Measurements from ENCODE around the gene DLGAP1. TPM values are rescaled to one million over a fixed set of nuclear protein-coding genes. Genes with fewer than 3 reads are reported as not detected.

DLGAP1 gene
- total and polyA plus RNA-seq, 4 donors: 0.06 to 1.2 (median 0.17) TPM; not detected in 1

GRCh38 chr18:3973191-3973850 lies 481.8 kb downstream of the DLGAP1 start:
- WGBS: 81% methylated on average over 5 of the region's 5 CpGs
- peaks cover 0 to 6% (median under 1%) of the 10 kb centered on the region in 4 donors for H3K9me3 ChIP-seq (ENCODE audit: control insufficient read depth in 4 of 4, low read length in 3 of 4)
- H3K27ac ChIP-seq (ENCODE audit: low read depth in 1 of 2, low read length in 2 of 2): no peak overlapping the region
- no peaks in the 10 kb centered on the region for H3K27me3 ChIP-seq (ENCODE audit: control insufficient read depth in 4 of 4, insufficient read depth in 4 of 4, low read length in 3 of 4)
- H3K36me3 ChIP-seq (ENCODE audit: control insufficient read depth in 4 of 4, insufficient read depth in 3 of 4, low read depth in 1 of 4, low read length in 3 of 4): no peaks in the 10 kb centered on the region
- H3K9ac ChIP-seq (ENCODE audit: low read depth in 1 of 2, low read length in 2 of 2): no peak overlapping the region
- no peak for TF ChIP-seq FOXA2 (IDR thresholded peaks at IDR 0.05)
- TF ChIP-seq TAF1 (conservative IDR thresholded peaks at IDR 0.05): no peak
- no peak for TF ChIP-seq MAX (IDR thresholded peaks at IDR 0.05)
- TF ChIP-seq YY1 (IDR thresholded peaks at IDR 0.05): no peak
- H3K4me1 ChIP-seq (ENCODE audit: control insufficient read depth in 4 of 4, insufficient read depth in 4 of 4, low read length in 3 of 4): no peaks in the 10 kb centered on the region
- no peak for DNase-seq (ENCODE audit: low spot score)
- H3K4me3 ChIP-seq (ENCODE audit: low read depth in 1 of 3, low read length in 3 of 3): no peak overlapping the region

GRCh38 chr18:3972291-3972930 lies 482.7 kb downstream of the DLGAP1 start:
- TF ChIP-seq NR2F2 (IDR thresholded peaks at IDR 0.05) (no peak), FOXA2 (IDR thresholded peaks at IDR 0.05) (no peak), ATF3 (IDR thresholded peaks at IDR 0.05) (no peak), HNF4A (conservative IDR thresholded peaks at IDR 0.05) (no peak), GABPA (IDR thresholded peaks at IDR 0.05 in 1 of 2, conservative IDR thresholded peaks at IDR 0.05 in 1 of 2) (no peak), CTCF (IDR thresholded peaks at IDR 0.05; ENCODE audit: low read depth, low read length, missing input control) (no peak), MAX (IDR thresholded peaks at IDR 0.05) (no peak), EGR1 (IDR thresholded peaks at IDR 0.05; ENCODE audit: low read depth in 2 of 2) (no peak), RAD21 (IDR thresholded peaks at IDR 0.05) (no peak), RXRA (IDR thresholded peaks at IDR 0.05) (no peak), TAF1 (conservative IDR thresholded peaks at IDR 0.05) (no peak), YY1 (IDR thresholded peaks at IDR 0.05) (no peak), JUND (IDR thresholded peaks at IDR 0.05) (no peak)
- Histone ChIP-seq H3K4me3 (ENCODE audit: low read depth in 1 of 3, low read length in 3 of 3) (no peak overlapping the region), H3K27me3 (ENCODE audit: control insufficient read depth in 4 of 4, insufficient read depth in 4 of 4, low read length in 3 of 4) (no peaks in the 10 kb centered on the region), H3K4me1 (ENCODE audit: control insufficient read depth in 4 of 4, insufficient read depth in 4 of 4, low read length in 3 of 4) (no peaks in the 10 kb centered on the region), H3K9ac (ENCODE audit: low read depth in 1 of 2, low read length in 2 of 2) (no peak overlapping the region), H3K36me3 (ENCODE audit: control insufficient read depth in 4 of 4, insufficient read depth in 3 of 4, low read depth in 1 of 4, low read length in 3 of 4) (no peaks in the 10 kb centered on the region), H3K27ac (ENCODE audit: low read depth in 1 of 2, low read length in 2 of 2) (no peak overlapping the region), H3K9me3 (ENCODE audit: control insufficient read depth in 4 of 4, low read length in 3 of 4) (no peaks in the 10 kb centered on the region)
- WGBS: 92% methylated on average over 6 of the region's 6 CpGs
- no peak for DNase-seq (ENCODE audit: low spot score)

- Histone ChIP-seq H3K9ac (ENCODE audit: low read depth in 1 of 2, low read length in 2 of 2) (no peak overlapping the region), H3K4me1 (ENCODE audit: control insufficient read depth in 4 of 4, insufficient read depth in 4 of 4, low read length in 3 of 4) (no peaks in the 10 kb centered on the region), H3K27ac (ENCODE audit: low read depth in 1 of 2, low read length in 2 of 2) (no peak overlapping the region), H3K4me3 (ENCODE audit: low read depth in 1 of 3, low read length in 3 of 3) (no peak overlapping the region), H3K27me3 (ENCODE audit: control insufficient read depth in 4 of 4, insufficient read depth in 4 of 4, low read length in 3 of 4) (no peaks in the 10 kb centered on the region), H3K9me3 (ENCODE audit: control insufficient read depth in 4 of 4, low read length in 3 of 4) (no peaks in the 10 kb centered on the region), H3K36me3 (ENCODE audit: control insufficient read depth in 4 of 4, insufficient read depth in 3 of 4, low read depth in 1 of 4, low read length in 3 of 4) (no peaks in the 10 kb centered on the region)
- WGBS: 43% methylated on average over 2 of the region's 2 CpGs
- no peak for DNase-seq (ENCODE audit: low spot score)
- no peak for TF ChIP-seq MAX (IDR thresholded peaks at IDR 0.05)
- no peak for TF ChIP-seq NR2F2 (IDR thresholded peaks at IDR 0.05)
- TF ChIP-seq HNF4G (IDR thresholded peaks at IDR 0.05): no peak
- no peak for TF ChIP-seq EGR1 (IDR thresholded peaks at IDR 0.05; ENCODE audit: low read depth in 2 of 2)
- TF ChIP-seq HNF4A (conservative IDR thresholded peaks at IDR 0.05): no peak
- no peak for TF ChIP-seq CTCF (IDR thresholded peaks at IDR 0.05; ENCODE audit: low read depth, low read length, missing input control)
- no peak for TF ChIP-seq RAD21 (IDR thresholded peaks at IDR 0.05)
- no peak for TF ChIP-seq REST (IDR thresholded peaks at IDR 0.05)
- no peak for TF ChIP-seq FOXA2 (IDR thresholded peaks at IDR 0.05)
- no peak for TF ChIP-seq ATF3 (IDR thresholded peaks at IDR 0.05)
Measured at GRCh38 chr18:3970929-3971328, 484.2 kb downstream of the DLGAP1 start.

Data from liver (tissue), 9 donors.